HepG2 (cell line): ENCODE measurements around the gene NELFCD. TPM values are rescaled to one million over a fixed set of nuclear protein-coding genes. Genes with fewer than 3 reads are reported as not detected.

Experiments used
- CBFB ChIP-seq: sonication (generic); formaldehyde crosslinking; IDR thresholded peaks from 2 replicates; pipeline ENCODE4 v1.4.0; 2020; ENCODE audit warnings: missing genetic modification reagents
- CBX5 ChIP-seq: sonication (generic); formaldehyde crosslinking; IDR thresholded peaks from 2 replicates; pipeline ENCODE4 v1.4.0; 2020; ENCODE audit warnings: missing genetic modification reagents, borderline replicate concordance
- HOXA9 ChIP-seq: sonication (generic); formaldehyde crosslinking; IDR thresholded peaks from 2 replicates; pipeline ENCODE4 v1.8.1; 2022; ENCODE audit warnings: missing genetic modification reagents, mild to moderate bottlenecking, moderate library complexity, borderline replicate concordance
- IRX3 ChIP-seq: sonication (generic); formaldehyde crosslinking; IDR thresholded peaks from 2 replicates; pipeline ENCODE4 v1.8.1; 2023; ENCODE audit warnings: mild to moderate bottlenecking, low read depth, missing genetic modification reagents, borderline replicate concordance
- MED8 ChIP-seq: sonication (generic); formaldehyde crosslinking; IDR thresholded peaks from 2 replicates; pipeline ENCODE4 v1.8.1; 2023; ENCODE audit warnings: mild to moderate bottlenecking, missing genetic modification reagents; ENCODE audit not compliant: insufficient replicate concordance
- NFE2L2 ChIP-seq: fragments of 150-350 bp; IDR thresholded peaks from 2 replicates; pipeline ENCODE4 v1.6.1; 2014; ENCODE audit warnings: low read length
- NR2C2 ChIP-seq: sonication (generic); formaldehyde crosslinking; IDR thresholded peaks from 2 replicates; pipeline ENCODE4 v1.4.0; 2020; ENCODE audit warnings: missing genetic modification reagents, mild to moderate bottlenecking, moderate library complexity, borderline replicate concordance
- PRDM4 ChIP-seq: sonication (generic); formaldehyde crosslinking; IDR thresholded peaks from 2 replicates; pipeline ENCODE4 v1.9.0; 2021; ENCODE audit warnings: missing genetic modification reagents, borderline replicate concordance
- SRSF9 ChIP-seq: fragments of 200-400 bp; formaldehyde crosslinking; IDR thresholded peaks from 2 replicates; pipeline ENCODE4 v1.6.1; 2018; ENCODE audit warnings: borderline replicate concordance, mild to moderate bottlenecking, low read depth, low read length; ENCODE audit not compliant: insufficient read depth, poor library complexity, severe bottlenecking
- TFDP2 ChIP-seq: sonication (generic); formaldehyde crosslinking; IDR thresholded peaks from 2 replicates; pipeline ENCODE4 v1.4.0; 2020; ENCODE audit warnings: missing genetic modification reagents
- ZFP1 ChIP-seq: IDR thresholded peaks from 2 replicates; pipeline ENCODE4 v1.6.1; 2016
- ZFP37 ChIP-seq: sonication (generic); formaldehyde crosslinking; IDR thresholded peaks from 2 replicates; pipeline ENCODE4 v1.4.0; 2020; ENCODE audit warnings: missing genetic modification reagents, borderline replicate concordance
- ZNF101 ChIP-seq: sonication (generic); formaldehyde crosslinking; IDR thresholded peaks from 2 replicates; pipeline ENCODE4 v1.4.0; 2020; ENCODE audit warnings: mild to moderate bottlenecking, low read depth, missing genetic modification reagents, borderline replicate concordance
- ZNF260 ChIP-seq: sonication (generic); formaldehyde crosslinking; IDR thresholded peaks from 2 replicates; pipeline ENCODE4 v1.4.0; 2020; ENCODE audit warnings: missing genetic modification reagents, low read depth, mild to moderate bottlenecking, borderline replicate concordance
- ZNF276 ChIP-seq: sonication (generic); formaldehyde crosslinking; IDR thresholded peaks from 2 replicates; pipeline ENCODE4 v1.4.0; 2020; ENCODE audit warnings: mild to moderate bottlenecking, low read depth, missing genetic modification reagents
- ZNF337 ChIP-seq: sonication (generic); formaldehyde crosslinking; IDR thresholded peaks from 2 replicates; pipeline ENCODE4 v1.5.1; 2020; ENCODE audit warnings: missing genetic modification reagents, low read depth, mild to moderate bottlenecking, borderline replicate concordance
- ZNF546 ChIP-seq: sonication (generic); formaldehyde crosslinking; conservative IDR thresholded peaks from 2 replicates; pipeline ENCODE4 v1.8.1; 2023; ENCODE audit warnings: mild to moderate bottlenecking, missing genetic modification reagents
- ZNF570 ChIP-seq: sonication (generic); formaldehyde crosslinking; IDR thresholded peaks from 2 replicates; pipeline ENCODE4 v1.4.0; 2020; ENCODE audit warnings: mild to moderate bottlenecking, missing genetic modification reagents, borderline replicate concordance
- ZNF704 ChIP-seq: sonication (generic); formaldehyde crosslinking; IDR thresholded peaks from 2 replicates; pipeline ENCODE4 v1.8.1; 2023; ENCODE audit warnings: mild to moderate bottlenecking, inconsistent platforms, moderate library complexity, missing genetic modification reagents, borderline replicate concordance
- ZNF780A ChIP-seq: sonication (generic); formaldehyde crosslinking; IDR thresholded peaks from 2 replicates; pipeline ENCODE4 v1.8.0; 2022; ENCODE audit warnings: mild to moderate bottlenecking, missing genetic modification reagents, moderate library complexity
- ZNF782 ChIP-seq: sonication (generic); formaldehyde crosslinking; IDR thresholded peaks from 2 replicates; pipeline ENCODE4 v1.4.0; 2020; ENCODE audit warnings: missing genetic modification reagents, mild to moderate bottlenecking, borderline replicate concordance
- ZNF788 ChIP-seq: sonication (generic); formaldehyde crosslinking; IDR thresholded peaks from 2 replicates; pipeline ENCODE4 v1.5.0; 2020; ENCODE audit warnings: mild to moderate bottlenecking, missing genetic modification reagents, borderline replicate concordance
- polyA plus RNA-seq, 8 experiments: library from polyadenylated mRNA; depleted of rRNA in 3 of 8; stranded (reverse) in 7 of 8; unstranded in 1 of 8; fragments of >200 nt; fragmentation: Illumina TruSeq in 4 of 8; extraction: Trizol in 4 of 8; gene quantifications; 2 replicates each; pipeline versions ENCODE4 v1.2.1 to v1.2.3, GENCODE V29; 2011 to 2016; ENCODE audit warnings: low read depth in 4 of 8, missing spikeins in 1 of 8, mixed read lengths in 1 of 8; ENCODE audit not compliant: insufficient read depth in 1 of 8
- total RNA-seq, 5 experiments: library from RNA; depleted of rRNA; stranded (reverse); fragments of >200 nt; fragmentation: Illumina TruSeq; extraction: Trizol; gene quantifications; 2 replicates each; pipeline ENCODE4 v1.2.3, GENCODE V29; 2016; ENCODE audit warnings: low read depth in 1 of 5

Gene NELFCD
- total and polyA plus RNA-seq, 2 of the 13 experiments (the other 11 are each of a cell fraction or from before 2014, with no cell fraction given), result 159 to 203 TPM

GRCh38 chr20:59032023-59032712, 51.1 kb downstream of the NELFCD start, which contains the start of gene ATP5F1E (continued):
- TF ChIP-seq ZNF704 (CRISPR knock-in tag) (peak; percentile 75; the same call in 1 of the 2 replicates), ZNF780A (CRISPR knock-in tag) (peak; percentile 87; the same call in 1 of the 2 replicates), PRDM4 (CRISPR knock-in tag) (peak; percentile 90), MED8 (CRISPR knock-in tag) (peak; percentile 94), HOXA9 (CRISPR knock-in tag) (peak; percentile 84; the same call in 1 of the 2 replicates), IRX3 (peak; percentile 93), ZNF260 (CRISPR knock-in tag) (no peak), ZNF276 (CRISPR knock-in tag) (no peak), ZNF546 (CRISPR knock-in tag) (peak; percentile 77), ZFP37 (CRISPR knock-in tag) (peak; percentile 53), ZNF101 (no peak; the same call in 1 of the 2 replicates), CBFB (peak; percentile 66; the same call in 1 of the 2 replicates), ZNF788 (CRISPR knock-in tag) (peak; percentile 49), TFDP2 (CRISPR knock-in tag) (peak; percentile 96), NR2C2 (CRISPR knock-in tag) (peak; percentile 85), ZFP1 (CRISPR knock-in tag) (0 out of 2 replicates have a peak, but pooled peaks have one; percentile 12), CBX5 (peak; percentile 64), ZNF570 (peak; percentile 92; the same call in 1 of the 2 replicates), SRSF9 (no peak), NFE2L2 (no peak), ZNF337 (CRISPR knock-in tag) (no peak; the same call in 1 of the 2 replicates), ZNF782 (CRISPR knock-in tag) (peak; percentile 95)
